HG03354 (cell line): Measurements from ENCODE around the gene USE1.
A peak's percentile ranks its signal among the peaks of the same experiment; 100 is the strongest.

Source experiments
- ATAC-seq: cut with Tn5 transposase; IDR thresholded peaks from one replicate; pipeline ENCODE4 v1.9.1; 2021; ENCODE audit warnings: mild to moderate bottlenecking; ENCODE audit not compliant: unreplicated experiment, poor library complexity, severe bottlenecking

The USE1 gene

DNA sequence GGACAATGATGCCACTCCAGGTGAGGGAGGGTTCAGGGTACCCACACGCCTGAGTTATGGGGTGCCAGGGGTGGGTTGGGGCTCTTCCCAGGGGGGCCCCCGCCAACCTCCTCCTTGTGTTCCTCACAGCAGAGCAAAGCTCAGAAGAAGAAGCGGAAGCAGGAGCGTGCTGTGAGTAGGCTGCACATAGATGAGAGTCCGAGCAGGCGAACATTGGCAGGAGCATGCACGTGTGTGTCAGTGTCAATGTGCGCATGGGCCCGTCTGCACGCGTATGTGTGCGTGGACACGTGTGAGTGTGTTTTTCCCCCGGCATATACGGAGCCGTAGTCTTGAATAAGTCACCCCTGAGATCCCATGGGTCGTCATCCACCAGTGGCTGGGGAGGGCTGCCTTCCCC, 12.4 kb upstream of the USE1 start:
- ATAC-seq, result no peak

DNA sequence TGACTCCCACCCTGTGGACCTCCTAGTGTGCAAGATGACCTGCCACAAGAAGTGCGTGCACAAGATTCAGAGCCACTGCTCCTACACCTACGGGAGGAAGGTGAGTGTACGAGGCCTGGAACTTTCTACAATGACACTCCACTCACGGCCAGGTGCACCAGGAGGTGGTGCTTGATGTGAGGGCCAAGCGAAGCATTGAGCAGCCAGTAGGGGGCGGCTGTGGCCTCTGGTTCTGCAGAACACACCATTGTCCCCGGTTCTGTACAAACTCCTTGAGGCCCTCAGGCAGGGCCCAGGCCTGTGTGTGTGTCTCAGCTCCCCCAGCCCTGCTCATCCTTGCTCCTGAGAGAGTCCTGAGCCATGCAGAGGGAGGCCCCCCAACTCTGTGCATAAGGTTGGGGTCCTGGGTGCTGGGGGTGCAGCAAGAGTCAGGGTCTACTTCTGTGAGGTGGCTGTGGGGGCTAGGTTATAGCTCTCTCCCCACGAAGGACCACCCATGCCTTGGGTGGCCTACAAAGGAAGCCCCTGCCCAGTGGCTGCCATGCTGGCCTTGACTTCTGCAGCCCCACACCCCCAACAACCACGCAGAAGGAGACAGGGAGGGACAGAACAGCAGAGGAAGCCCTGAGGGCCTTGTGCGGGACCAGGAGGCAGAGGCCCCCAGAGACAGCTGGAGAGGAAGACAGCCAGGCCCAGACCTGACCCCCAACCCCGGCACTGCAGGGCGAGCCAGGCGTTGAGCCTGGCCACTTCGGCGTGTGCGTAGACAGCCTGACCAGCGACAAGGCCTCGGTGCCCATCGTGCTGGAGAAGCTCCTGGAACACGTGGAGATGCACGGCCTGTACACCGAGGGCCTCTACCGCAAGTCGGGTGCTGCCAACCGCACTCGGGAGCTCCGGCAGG, 9.7 kb upstream of the USE1 start:
- no peak for ATAC-seq

DNA sequence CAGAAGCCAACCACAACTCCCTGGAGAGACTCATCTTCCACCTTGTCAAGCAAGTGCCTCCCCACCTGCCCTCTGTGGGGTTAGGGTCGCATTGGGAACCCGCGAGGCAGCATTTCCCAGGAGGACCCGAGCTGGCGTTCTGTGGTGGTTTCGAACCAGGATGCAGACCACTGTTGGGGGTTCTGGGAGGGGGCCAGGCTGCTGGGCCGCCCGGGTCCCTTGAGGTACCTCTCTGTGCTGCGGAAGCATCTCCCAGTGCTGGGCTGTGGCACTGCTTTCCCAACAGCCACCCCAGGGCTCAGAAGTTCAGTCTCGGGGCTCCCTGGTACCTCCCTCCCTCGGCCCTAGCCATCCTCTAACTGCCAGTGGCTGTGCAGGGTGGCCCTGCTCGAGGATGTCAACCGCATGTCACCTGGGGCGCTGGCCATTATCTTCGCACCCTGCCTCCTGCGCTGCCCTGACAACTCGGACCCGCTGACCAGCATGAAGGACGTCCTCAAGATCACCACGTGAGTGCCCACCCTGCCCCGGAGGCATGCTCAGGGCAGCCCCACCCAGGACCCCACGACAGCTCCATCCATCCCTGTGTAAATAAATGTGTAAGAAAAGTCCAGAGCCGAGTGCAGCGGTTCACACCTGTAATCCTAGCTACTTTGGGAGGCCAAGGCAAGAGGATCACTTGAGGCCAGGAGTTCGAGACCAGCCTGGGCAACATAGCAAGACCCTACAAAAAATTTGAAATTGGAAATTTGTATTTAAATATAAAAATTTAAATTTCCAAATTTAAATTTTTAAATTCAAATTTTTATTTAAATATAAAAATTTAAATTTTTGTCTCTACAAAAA, 8.2 kb upstream of the USE1 start:
- ATAC-seq, result no peak

GRCh38 chr19:17209126-17210036, 5.8 kb upstream of the USE1 start:
- no peak for ATAC-seq

GRCh38 chr19:17210296-17210695, 4.9 kb upstream of the USE1 start:
- no peak for ATAC-seq

- no peak for ATAC-seq
These were observed 3.4 kb upstream of the USE1 start for GRCh38 chr19:17211547-17212446.

- ATAC-seq, result no peak
These were observed 1.8 kb upstream of the USE1 start for GRCh38 chr19:17213334-17213733.

DNA sequence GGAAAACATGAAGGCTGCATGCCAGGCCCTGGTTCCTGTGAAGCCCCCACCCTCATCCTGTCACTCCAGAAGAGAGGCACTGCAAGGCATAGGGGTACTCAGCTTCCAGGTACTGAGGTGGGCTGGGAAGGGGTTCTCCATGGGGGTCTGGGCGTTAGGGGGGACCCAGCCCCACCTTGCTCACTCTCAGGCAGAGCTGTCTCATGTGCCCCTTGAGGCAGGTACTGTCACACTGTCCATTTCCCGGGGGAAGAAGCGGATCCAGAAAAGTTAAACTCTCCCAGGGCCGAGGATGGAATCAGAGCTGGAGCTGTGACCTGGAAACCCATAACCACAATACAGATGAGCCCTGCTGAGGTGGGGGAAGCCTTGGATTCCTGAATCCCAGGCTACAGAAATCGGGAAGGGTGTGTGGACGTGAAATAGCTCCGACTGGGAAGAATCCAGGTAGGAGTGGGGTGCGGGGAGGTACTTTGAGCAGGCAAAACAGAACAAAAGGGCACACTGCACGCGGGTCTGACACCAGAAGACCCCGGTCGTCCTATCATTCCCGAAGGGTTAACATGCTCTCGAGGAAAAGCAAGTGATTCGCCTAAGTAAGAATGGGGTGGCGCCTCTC, 540 bp upstream of the USE1 start:
- ATAC-seq, result no peak

DNA sequence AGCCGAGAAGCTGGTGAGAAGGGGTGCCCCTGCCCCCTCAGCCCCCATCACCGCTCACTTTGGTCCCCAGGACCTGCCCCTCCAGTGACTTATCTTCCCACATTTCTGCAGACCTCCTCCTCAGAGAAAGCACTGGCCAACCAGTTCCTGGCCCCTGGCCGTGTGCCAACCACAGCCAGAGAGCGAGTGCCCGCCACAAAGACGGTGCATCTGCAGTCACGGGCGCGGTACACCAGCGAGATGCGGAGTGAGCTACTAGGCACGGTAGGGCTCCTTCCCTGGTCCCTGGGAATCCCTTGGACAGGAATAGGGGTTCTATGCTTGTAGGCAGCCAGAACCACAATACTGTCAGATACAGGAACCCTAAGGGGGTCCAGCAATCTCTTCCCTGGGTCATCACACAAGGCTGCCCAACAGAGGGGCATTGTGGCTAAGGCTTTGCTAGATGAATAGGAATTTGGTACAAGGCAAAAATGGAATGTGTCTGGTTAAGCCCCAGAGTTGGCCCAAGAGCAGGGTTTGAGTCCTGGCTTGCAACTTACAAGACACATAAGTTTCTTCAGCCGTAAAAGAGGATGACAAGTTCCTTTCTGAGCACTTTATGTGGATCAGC, 1.0 kb downstream of the USE1 start:
- no peak for ATAC-seq

DNA sequence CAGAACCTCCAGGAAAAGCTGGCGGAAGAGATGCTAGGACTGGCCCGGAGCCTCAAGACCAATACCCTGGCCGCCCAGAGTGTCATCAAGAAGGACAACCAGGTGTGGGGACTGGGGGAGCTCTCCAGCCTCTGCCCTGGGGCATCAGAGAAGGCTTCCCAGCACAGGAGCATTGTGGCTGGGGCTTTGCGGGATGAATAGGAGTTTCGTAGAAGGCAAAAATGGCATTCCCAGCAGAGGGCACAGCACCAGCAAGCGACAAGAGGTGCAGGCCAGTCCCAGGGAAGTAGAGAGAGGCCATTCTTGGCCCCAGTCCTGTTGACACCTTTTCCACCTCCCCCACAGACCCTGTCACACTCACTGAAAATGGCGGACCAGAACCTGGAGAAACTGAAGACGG, 4.1 kb downstream of the USE1 start:
- ATAC-seq, result no peak

DNA sequence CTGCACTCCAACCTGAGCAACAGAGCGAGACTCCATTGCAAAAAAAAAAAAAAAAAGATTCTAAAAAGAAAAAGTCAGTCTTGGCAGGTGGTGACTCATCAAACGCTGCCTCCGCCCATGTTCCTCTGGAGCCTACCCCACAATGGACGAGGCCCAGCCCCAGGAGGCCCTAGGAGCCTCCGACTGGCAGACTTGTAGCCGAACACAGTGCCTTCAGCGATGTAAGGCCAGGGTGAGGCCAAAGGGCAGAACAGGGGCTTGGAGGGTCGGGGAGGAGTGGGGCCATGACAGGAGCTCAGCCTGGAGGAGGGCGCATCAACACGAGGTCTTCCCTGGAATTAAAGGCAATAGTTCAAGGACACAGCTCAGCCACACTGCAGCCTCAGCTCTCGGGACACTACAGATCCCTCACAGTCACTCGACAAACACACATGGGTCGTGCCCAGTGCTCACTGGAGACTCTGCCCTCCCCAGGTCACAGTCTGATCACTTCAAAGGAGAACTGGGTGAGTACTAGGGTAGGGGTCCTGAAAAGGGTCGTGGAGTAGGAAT, 5.1 kb downstream of the USE1 start:
- no peak for ATAC-seq

GRCh38 chr19:17225053-17225452, 9.9 kb downstream of the USE1 start:
- ATAC-seq, result no peak

- ATAC-seq, result peak; percentile 93
These were observed 11.1 kb downstream of the USE1 start, which contains the start of gene OCEL1 for GRCh38 chr19:17226002-17226933. TSS of gene OCEL1 (plus strand) at chr19:17226226. CDS start at chr19:17226248, 22 bp downstream.

DNA sequence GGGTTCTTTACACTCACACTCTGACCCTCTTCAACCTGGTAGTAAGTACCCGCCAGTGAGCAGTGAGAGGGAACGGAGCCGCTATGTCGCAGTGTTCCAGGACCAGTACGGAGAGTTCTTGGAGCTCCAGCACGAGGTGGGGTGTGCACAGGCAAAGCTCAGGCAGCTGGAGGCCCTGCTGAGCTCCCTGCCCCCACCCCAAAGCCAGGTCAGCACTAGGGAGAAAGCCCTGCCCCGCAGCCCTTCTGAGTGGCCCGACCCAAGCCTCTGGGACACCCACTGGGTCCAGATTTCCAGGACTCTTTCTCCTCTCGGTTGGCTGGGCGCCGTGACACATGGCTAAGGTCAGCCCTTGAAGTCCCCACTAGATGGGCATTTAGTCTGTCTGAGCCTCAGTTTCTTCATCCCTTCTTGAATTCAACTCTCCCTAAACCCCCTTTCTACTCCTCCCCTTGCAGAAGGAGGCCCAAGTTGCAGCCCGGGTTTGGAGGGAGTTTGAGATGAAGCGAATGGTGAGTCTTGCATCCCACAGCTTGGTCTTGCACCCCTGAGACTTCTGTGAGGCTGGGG, 12.7 kb downstream of the USE1 start:
- no peak for ATAC-seq

- ATAC-seq, result no peak
These were observed 14.7 kb downstream of the USE1 start for GRCh38 chr19:17229890-17230289.

- no peak for ATAC-seq
These were observed 17.1 kb downstream of the USE1 start for GRCh38 chr19:17232258-17232657.
